GM12878 (cell line): ENCODE results near the gene GCNT2. TPM values are rescaled to one million over a fixed set of nuclear protein-coding genes. Genes with fewer than 3 reads are reported as not detected.
"Not testable (repeated sequence)": the region's sequence is repeated elsewhere in the genome, so short reads cannot be mapped to it uniquely, and the experiment has no call there.

Experiments
- ATAC-seq: fragments of 200-7000 bp; cut with Tn5 transposase; 3 replicates; pipeline ENCODE4 v1.9.1; 2020; ENCODE audit warnings: mild to moderate bottlenecking, moderate library complexity
- BruUV-seq: library from RNA; stranded (reverse); fragments of 400-500 nt; replicated peaks from 2 replicates; lab custom pipeline; 2021; lab: Mats Ljungman, UMichigan
- CTCF ChIA-PET: fragments of 300-600 bp; sonication (Branson Sonifier 250); formaldehyde crosslinking; extraction: SDS; loops from one replicate; lab custom pipeline; 2021; ENCODE audit warnings: inconsistent platforms; lab: Yijun Ruan, JAX
- POLR2A ChIA-PET: fragments of 350-600 bp; formaldehyde crosslinking; extraction: SDS; loops from one replicate; lab custom pipeline; 2021; ENCODE audit warnings: inconsistent platforms; lab: Charles Lee
- RAD21 ChIA-PET: fragments of 300-600 bp; sonication (Branson Sonifier 250); formaldehyde crosslinking; loops from one replicate; lab custom pipeline; 2023; ENCODE audit warnings: antibody characterized with exemption; ENCODE audit not compliant: unreplicated experiment; lab: Charles Lee
- SMC1A ChIA-PET: fragments of 300-600 bp; sonication (Branson Sonifier 250); formaldehyde crosslinking; loops from one replicate; lab custom pipeline; 2023; ENCODE audit not compliant: unreplicated experiment, uncharacterized antibody; lab: Charles Lee
- DNase-seq: peaks from one replicate; pipeline ENCODE4 v3.0.0-alpha.2; 2011; ENCODE audit warnings: low read depth, low spot score
- FAIRE-seq: peaks from 3 replicates; lab custom pipeline; 2011; peaks lifted over from hg19 to GRCh38; lab: Jason Lieb, UNC
- H2AFZ ChIP-seq: 2 replicates; pipeline ENCODE4 v1.6.0; 2011; ENCODE audit warnings: low read depth, low read length, control low read depth; ENCODE audit not compliant: control insufficient read depth
- H3K27ac ChIP-seq: 2 replicates; pipeline ENCODE4 v1.5.1; 2011; ENCODE audit warnings: control low read depth; ENCODE audit not compliant: control insufficient read depth, insufficient read depth
- H3K27me3 ChIP-seq, 2 experiments: replicated peaks in 1 of 2; 2 replicates each; pipeline versions ENCODE4 v1.6.0 to v1.6.1; 2011; ENCODE audit warnings: low read length in 1 of 2; ENCODE audit not compliant: control insufficient read depth in 2 of 2, insufficient read depth in 2 of 2
- H3K36me3 ChIP-seq, 2 experiments: 2 replicates each; pipeline ENCODE4 v1.5.1; 2011; ENCODE audit warnings: low read length in 1 of 2; ENCODE audit not compliant: control insufficient read depth in 2 of 2, insufficient read depth in 2 of 2
- H3K4me1 ChIP-seq: 2 replicates; pipeline ENCODE4 v1.6.1; 2011; ENCODE audit warnings: mild to moderate bottlenecking, low read length, moderate library complexity, mixed read lengths; ENCODE audit not compliant: control insufficient read depth, insufficient read depth
- H3K4me2 ChIP-seq: 2 replicates; pipeline ENCODE4 v1.6.0; 2011; ENCODE audit warnings: control low read depth; ENCODE audit not compliant: control insufficient read depth, insufficient read depth
- H3K4me3 ChIP-seq: fragments of 200-600 bp; sonication (generic); 2 replicates; pipeline ENCODE4 v1.5.1; 2016
- H3K79me2 ChIP-seq: 2 replicates; pipeline ENCODE4 v1.6.0; 2011; ENCODE audit warnings: low read length; ENCODE audit not compliant: control insufficient read depth, insufficient read depth
- H3K9ac ChIP-seq: 2 replicates; pipeline ENCODE4 v1.8.0; 2011; ENCODE audit warnings: low read length, control low read depth, mixed read lengths; ENCODE audit not compliant: control insufficient read depth, insufficient read depth
- H3K9me3 ChIP-seq: replicated peaks from 3 replicates; pipeline ENCODE4 v1.5.1; 2011; ENCODE audit warnings: mild to moderate bottlenecking, low read length; ENCODE audit not compliant: control insufficient read depth, insufficient read depth
- H4K20me1 ChIP-seq: 2 replicates; pipeline ENCODE4 v1.6.0; 2011; ENCODE audit not compliant: control insufficient read depth, insufficient read depth
- E4F1 ChIP-seq: fragments of 450-650 bp; IDR thresholded peaks from 2 replicates; pipeline ENCODE4 v1.6.1; 2018; ENCODE audit warnings: borderline replicate concordance, mild to moderate bottlenecking; ENCODE audit not compliant: partially characterized antibody
- ETV6 ChIP-seq, 2 experiments: fragments of 450-650 bp in 1 of 2; IDR thresholded peaks in 1 of 2; conservative IDR thresholded peaks in 1 of 2; 2 replicates each; pipeline ENCODE4 v1.6.1; 2014; ENCODE audit warnings: antibody characterized with exemption in 1 of 2, borderline replicate concordance in 1 of 2, low read depth in 1 of 2, mild to moderate bottlenecking in 1 of 2, moderate library complexity in 1 of 2
- NFXL1 ChIP-seq: fragments of 450-650 bp; IDR thresholded peaks from 2 replicates; pipeline ENCODE4 v1.6.1; 2017; ENCODE audit warnings: antibody characterized with exemption, mild to moderate bottlenecking, borderline replicate concordance
- NKRF ChIP-seq: fragments of 450-650 bp; conservative IDR thresholded peaks from 2 replicates; pipeline ENCODE4 v1.6.1; 2017; ENCODE audit warnings: mild to moderate bottlenecking, moderate library complexity
- RAD21 ChIP-seq: IDR thresholded peaks from 2 replicates; pipeline ENCODE4 v1.6.1; 2011; ENCODE audit warnings: mild to moderate bottlenecking, low read depth, low read length, moderate library complexity; ENCODE audit not compliant: insufficient read depth
- WGBS: methylation state at CpG from one replicate; pipeline ENCODE4 v1.1.6; 2016; ENCODE audit warnings: low lambda C conversion rate; ENCODE audit not compliant: insufficient replicate concordance, insufficient coverage; ENCODE audit errors: missing lambda C conversion rate; 5-methylcytosine and 5-hydroxymethylcytosine counted together
- in situ Hi-C: fragments of 300-500 bp; cut with MboI; formaldehyde crosslinking; loops from 9 replicates; pipeline ENCODE4 v1.14.3; 2018; ENCODE audit warnings: mixed read lengths
- intact Hi-C: fragments of 100-400 bp; cut with micrococcal nuclease; formaldehyde crosslinking; loops from one replicate; pipeline ENCODE4 v1.14.2; 2022; ENCODE audit not compliant: unreplicated experiment
- polyA plus RNA-seq, 11 experiments: library from polyadenylated mRNA; depleted of rRNA in 4 of 11; unstranded in 6 of 11; stranded (reverse) in 5 of 11; fragments of >200 nt; fragmentation: Nextera tagmentation in 4 of 11; fragmentation: Illumina TruSeq in 1 of 11; extraction: Ambion mirVana in 4 of 11; extraction: Trizol in 1 of 11; gene quantifications; 1 replicate in 1 of 11; 2 replicates in 10 of 11; pipeline versions ENCODE4 v1.2.1 to v1.2.3, GENCODE V29; 2011 to 2016; ENCODE audit warnings: inconsistent platforms in 2 of 11, missing spikeins in 2 of 11, low read depth in 1 of 11
- total RNA-seq, 4 experiments: library from RNA; depleted of rRNA in 3 of 4; stranded (reverse); fragments of >200 nt in 3 of 4; fragmentation: Illumina TruSeq in 1 of 4; extraction: Trizol in 1 of 4; gene quantifications; 2 replicates each; pipeline versions ENCODE4 v1.2.1 to v1.2.3, GENCODE V29; 2013 to 2021

The GCNT2 gene
- total and polyA plus RNA-seq, 10 of the 15 experiments (the other 5 are each of a cell fraction or from before 2014, with no cell fraction given), result 5.0 to 21.6 (median 11.9) TPM

- POLR2A ChIA-PET, result interaction anchor here (0.7 kb wide), 1 partner anchor 584 kb away, joined by 5 read pairs; no protein-coding TSS in a partner anchor
- TF ChIP-seq ETV6 (conservative IDR thresholded peaks at IDR 0.05 in 1 of 2, IDR thresholded peaks at IDR 0.05 in 1 of 2; ENCODE audit: borderline replicate concordance in 1 of 2, low read depth in 1 of 2), result no peak
- TF ChIP-seq NFXL1, result no peak
- TF ChIP-seq RAD21, result no peak
- TF ChIP-seq E4F1, result no peak
- TF ChIP-seq NKRF, result no peak
- no peak for FAIRE-seq
These were observed 48.4 kb downstream of the GCNT2 start for GRCh38 chr6:10569392-10570127.

DNA sequence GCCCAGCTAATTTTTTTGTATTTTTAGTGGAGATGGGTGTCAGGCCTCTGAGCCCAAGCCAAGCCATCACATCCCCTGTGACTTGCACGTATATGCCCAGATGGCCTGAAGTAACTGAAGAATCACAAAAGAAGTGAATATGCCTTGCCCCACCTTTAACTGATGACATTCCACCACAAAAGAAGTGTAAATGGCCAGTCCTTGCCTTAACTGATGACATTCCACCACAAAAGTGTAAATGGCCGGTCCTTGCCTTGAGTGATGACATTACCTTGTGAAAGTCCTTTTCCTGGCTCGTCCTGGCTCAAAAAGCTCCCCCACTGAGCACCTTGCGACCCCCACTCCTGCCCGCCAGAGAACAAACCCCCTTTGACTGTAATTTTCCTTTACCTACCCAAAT, 54.4 kb downstream of the GCNT2 start:
- intact Hi-C loops, result not testable (repeated sequence)

More at GRCh38 chr6:10569392-10570127, 48.4 kb downstream of the GCNT2 start:
- peaks cover 3% of the 10 kb centered on the region; the same call in 1 of the 2 replicates for H4K20me1 ChIP-seq
- no peak overlapping the region for H3K4me3 ChIP-seq
- ChIA-PET SMC1A (interaction anchor here (0.9 to 1.2 kb wide), 3 partner anchors 10 to 18 kb away, joined by 3 to 4 read pairs (median 3); no protein-coding TSS in a partner anchor), CTCF (no interaction called here), RAD21 (interaction anchor here (0.6 kb wide), 1 partner anchor 32 kb away, joined by 3 read pairs; no protein-coding TSS in a partner anchor)
- DNase-seq (no peak), ATAC-seq (no peak)
- BruUV-seq, result no TSS peak
- no peaks in the 10 kb centered on the region for H3K27me3 ChIP-seq
- in situ Hi-C loops, result no loop called here
- WGBS, result 93% methylated on average over 5 of the region's 5 CpGs
- H3K9ac ChIP-seq, result no peak overlapping the region
- no peaks in the 10 kb centered on the region; the same call in none of the 2 replicates for H3K79me2 ChIP-seq
- H3K4me2 ChIP-seq, result no peak overlapping the region
- H3K36me3 ChIP-seq, result peaks cover 0 to 4% of the 10 kb centered on the region in 2 experiments; a peak in 1 of 4 replicates
- no peak overlapping the region for H2AFZ ChIP-seq
- H3K27ac ChIP-seq, result no peak overlapping the region
- intact Hi-C loops, result no loop called here
- H3K9me3 ChIP-seq, result no peaks in the 10 kb centered on the region
- H3K4me1 ChIP-seq, result no peaks in the 10 kb centered on the region

More for the DNA sequence above, 54.4 kb downstream of the GCNT2 start:
- DNase-seq, H3K9ac ChIP-seq, BruUV-seq, RAD21 ChIA-PET, in situ Hi-C loops, H3K4me1 ChIP-seq, H3K4me2 ChIP-seq, H3K36me3 ChIP-seq, H3K27ac ChIP-seq, H4K20me1 ChIP-seq, H3K9me3 ChIP-seq, H3K4me3 ChIP-seq, CTCF ChIA-PET, POLR2A ChIA-PET, FAIRE-seq, ATAC-seq, H3K79me2 ChIP-seq, H3K27me3 ChIP-seq, SMC1A ChIA-PET, H2AFZ ChIP-seq: not testable (repeated sequence)
- WGBS, result 84% methylated on average over 5 of the region's 5 CpGs
